ENCODE data around the gene NCAPG2. TPM values are rescaled to one million over a fixed set of nuclear protein-coding genes. Genes with fewer than 3 reads are reported as not detected.
A peak's percentile ranks its signal among the peaks of the same experiment; 100 is the strongest.
"Not testable (repeated sequence)": the region's sequence is repeated elsewhere in the genome, so short reads cannot be mapped to it uniquely, and the experiment has no call there.

NCAPG2 gene
- total RNA-seq, 4 donors from 2014 or later, result 7.3 to 23.1 (median 13.7) TPM

- Histone ChIP-seq H3K27ac (no peak overlapping the region), H3K36me3 (no peaks in the 10 kb centered on the region), H3K27me3 (no peaks in the 10 kb centered on the region), H3K4me1 (peaks cover 5 to 31% (median 17%) of the 10 kb centered on the region in 3 donors), H3K4me3 (no peak overlapping the region), H3K9me3 (no peaks in the 10 kb centered on the region)
- DNase-seq, result no peak
- 98% methylated on average over 8 to 21 of the region's 29 CpGs for WGBS, 2 donors
- TF ChIP-seq CTCF (IDR thresholded peaks at IDR 0.05), result no peak
- TF ChIP-seq POLR2A (IDR thresholded peaks at IDR 0.05), result no peak
- intact Hi-C loops (cut with DNase I), result loop anchor here (10.0 kb wide), 1 partner anchor 128 kb away; no protein-coding TSS in a partner anchor
Measured at GRCh38 chr7:158706710-158707590, 2.3 kb upstream of the NCAPG2 start.

- Histone ChIP-seq H3K27ac (no peak overlapping the region), H3K36me3 (peaks cover 0 to 2% (median 0%) of the 10 kb centered on the region in 3 donors), H3K4me3 (no peak overlapping the region), H3K27me3 (no peaks in the 10 kb centered on the region), H3K4me1 (peaks cover 5 to 31% (median 17%) of the 10 kb centered on the region in 3 donors), H3K9me3 (no peaks in the 10 kb centered on the region)
- WGBS, 2 donors, result 69 to 73% methylated on average over 5 of the region's 5 CpGs
- intact Hi-C loops (cut with DNase I), result loop anchor here (10.0 kb wide), 1 partner anchor 129 kb away; no protein-coding TSS in a partner anchor
- no peak for DNase-seq
- no peak for TF ChIP-seq POLR2A (IDR thresholded peaks at IDR 0.05)
- no peak for TF ChIP-seq CTCF (IDR thresholded peaks at IDR 0.05)
Measured at GRCh38 chr7:158706273-158706704, 1.7 kb upstream of the NCAPG2 start.

GRCh38 chr7:158705234-158705850 lies 738 bp upstream of the NCAPG2 start:
- peak overlapping the region; percentile 62 to 99 (median 88) for H3K4me3 ChIP-seq
- 6 to 9% methylated on average over 7 to 10 of the region's 22 CpGs for WGBS, 2 donors
- H3K9me3 ChIP-seq, result no peaks in the 10 kb centered on the region
- peaks cover 0 to 10% (median 0%) of the 10 kb centered on the region in 3 donors for H3K36me3 ChIP-seq
- H3K27me3 ChIP-seq, result no peaks in the 10 kb centered on the region
- DNase-seq, result no peak
- H3K27ac ChIP-seq, result peak overlapping the region; percentile 89 to 98 (median 96)
- TF ChIP-seq CTCF (IDR thresholded peaks at IDR 0.05) (no peak), POLR2A (IDR thresholded peaks at IDR 0.05) (no peak)
- intact Hi-C loops (cut with DNase I), result loop anchor here (10.0 kb wide), 1 partner anchor 129 kb away; no protein-coding TSS in a partner anchor
- H3K4me1 ChIP-seq, result peaks cover 5 to 31% (median 17%) of the 10 kb centered on the region in 3 donors

GRCh38 chr7:158703679-158704523 lies 703 bp downstream of the NCAPG2 start:
- intact Hi-C loops (cut with DNase I), result loop anchor here (10.0 kb wide), 1 partner anchor 131 kb away; no protein-coding TSS in a partner anchor
- peak overlapping the region; percentile 62 to 99 (median 88) for H3K4me3 ChIP-seq
- 38 to 100% methylated on average over 1 to 2 of the region's 23 CpGs for WGBS, 2 donors
- DNase-seq, H3K36me3 ChIP-seq, H3K27me3 ChIP-seq, H3K9me3 ChIP-seq: not testable (repeated sequence)
- H3K4me1 ChIP-seq, result peaks cover 5 to 31% (median 17%) of the 10 kb centered on the region in 3 donors
- peak overlapping the region; percentile 89 to 98 (median 96) for H3K27ac ChIP-seq

- Histone ChIP-seq H3K36me3 (peaks cover 0 to 10% (median 0%) of the 10 kb centered on the region in 3 donors), H3K4me3 (no peak overlapping the region), H3K4me1 (peaks cover 5 to 31% (median 17%) of the 10 kb centered on the region in 3 donors), H3K9me3 (no peaks in the 10 kb centered on the region), H3K27me3 (no peaks in the 10 kb centered on the region), H3K27ac (no peak overlapping the region)
- intact Hi-C loops (cut with DNase I), result loop anchor here (10.0 kb wide), 1 partner anchor 132 kb away; no protein-coding TSS in a partner anchor
- DNase-seq, result no peak
- TF ChIP-seq POLR2A (IDR thresholded peaks at IDR 0.05) (no peak), CTCF (IDR thresholded peaks at IDR 0.05) (no peak)
- 37 to 38% methylated on average over 3 of the region's 3 CpGs for WGBS, 2 donors
Measured at GRCh38 chr7:158702944-158703343, 1.7 kb downstream of the NCAPG2 start.
